ENCODE measurements around the gene RTP5. TPM values are rescaled to one million over a fixed set of nuclear protein-coding genes. Genes with fewer than 3 reads are reported as not detected.

The RTP5 gene
- total RNA-seq, 1 experiment from 2014 or later: not detected

DNA sequence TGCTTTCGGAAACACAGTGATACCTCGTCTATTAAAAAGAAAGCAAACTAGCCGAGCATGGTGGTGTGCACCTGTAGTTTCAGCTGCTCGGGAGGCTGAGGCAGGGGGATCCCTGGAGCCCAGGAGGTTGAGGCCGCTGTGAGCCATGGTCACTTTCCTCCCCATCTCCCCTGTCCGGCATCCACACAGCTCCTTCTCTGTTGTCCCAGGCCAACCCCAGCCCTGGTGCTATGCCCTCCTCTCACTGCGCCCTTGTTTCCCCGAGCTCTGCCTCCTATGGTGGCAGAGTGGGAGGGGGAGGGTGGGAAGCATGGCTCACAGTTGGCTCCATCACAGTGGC lies 15.4 kb downstream of the RTP5 start:
- no peak overlapping the region for H3T11ph ChIP-seq (ENCODE audit: low read length)

More for the DNA sequence above, 15.4 kb downstream of the RTP5 start:
- Histone ChIP-seq H2BK20ac (ENCODE audit: low read depth, low read length, poor library complexity, severe bottlenecking) (no peak overlapping the region), H2AK5ac (ENCODE audit: insufficient read length, low read length) (no peak overlapping the region), H4K91ac (ENCODE audit: insufficient read length, low read depth, low read length) (no peak overlapping the region), H3K23me2 (ENCODE audit: insufficient read length, low read depth, low read length, poor library complexity, severe bottlenecking) (no peaks in the 10 kb centered on the region), H3K56ac (ENCODE audit: insufficient read length, low read depth, low read length) (no peak overlapping the region), H3K23ac (ENCODE audit: insufficient read length, low read depth, low read length) (no peak overlapping the region), H3K79me2 (ENCODE audit: insufficient read depth, low read length) (no peaks in the 10 kb centered on the region), H3K27ac (ENCODE audit: insufficient read length, low read depth, low read length) (no peak overlapping the region), H3K27me3 (ENCODE audit: insufficient read depth, low read length) (no peaks in the 10 kb centered on the region), H3K18ac (ENCODE audit: insufficient read length, low read depth, low read length) (no peak overlapping the region), H2BK12ac (ENCODE audit: insufficient read length, low read depth, low read length) (no peak overlapping the region), H4K20me1 (ENCODE audit: control insufficient read depth, insufficient read depth, insufficient read length) (no peaks in the 10 kb centered on the region), H2BK5ac (ENCODE audit: insufficient read length, low read length) (no peak overlapping the region), H2BK120ac (ENCODE audit: low read depth, low read length, poor library complexity, severe bottlenecking) (no peak overlapping the region), H3K14ac (ENCODE audit: insufficient read depth, low read length) (no peak overlapping the region), H3K4me2 (ENCODE audit: insufficient read depth, insufficient read length, low read length) (no peak overlapping the region), H4K5ac (ENCODE audit: insufficient read length, low read depth, low read length) (no peak overlapping the region), H3K9me3 (ENCODE audit: control insufficient read depth, low read depth, low read length) (no peaks in the 10 kb centered on the region), H3K4me1 (ENCODE audit: insufficient read depth, low read length) (peaks cover 3% of the 10 kb centered on the region; the same call in 1 of the 2 replicates), H3K4ac (ENCODE audit: low read depth, low read length) (no peak overlapping the region), H3K79me1 (ENCODE audit: insufficient read depth, low read depth, low read length, poor library complexity, severe bottlenecking) (no peaks in the 10 kb centered on the region), H2BK15ac (ENCODE audit: low read depth, low read length) (no peak overlapping the region), H3K9ac (ENCODE audit: extremely low read depth, insufficient read length, low read length) (no peak overlapping the region), H4K8ac (replicated peaks; ENCODE audit: insufficient read length, low read depth, low read length) (no peak overlapping the region), H2AFZ (ENCODE audit: low read length) (no peak overlapping the region)
- H3K36me3 Mint-ChIP-seq (ENCODE audit: insufficient read depth in 1 of 3, low read depth in 3 of 3): peaks cover 2 to 19% (median 6%) of the 10 kb centered on the region in 3 experiments; a peak in 6 of 7 replicates
- WGBS (ENCODE audit: extremely low coverage, insufficient read length, low lambda C conversion rate): no CpG with 5 or more reads among the region's 8 CpGs
- H3K27me3 Mint-ChIP-seq (ENCODE audit: low read depth): no peaks in the 10 kb centered on the region; the same call in 1 of the 2 replicates
- TF ChIP-seq, protein P1, sequence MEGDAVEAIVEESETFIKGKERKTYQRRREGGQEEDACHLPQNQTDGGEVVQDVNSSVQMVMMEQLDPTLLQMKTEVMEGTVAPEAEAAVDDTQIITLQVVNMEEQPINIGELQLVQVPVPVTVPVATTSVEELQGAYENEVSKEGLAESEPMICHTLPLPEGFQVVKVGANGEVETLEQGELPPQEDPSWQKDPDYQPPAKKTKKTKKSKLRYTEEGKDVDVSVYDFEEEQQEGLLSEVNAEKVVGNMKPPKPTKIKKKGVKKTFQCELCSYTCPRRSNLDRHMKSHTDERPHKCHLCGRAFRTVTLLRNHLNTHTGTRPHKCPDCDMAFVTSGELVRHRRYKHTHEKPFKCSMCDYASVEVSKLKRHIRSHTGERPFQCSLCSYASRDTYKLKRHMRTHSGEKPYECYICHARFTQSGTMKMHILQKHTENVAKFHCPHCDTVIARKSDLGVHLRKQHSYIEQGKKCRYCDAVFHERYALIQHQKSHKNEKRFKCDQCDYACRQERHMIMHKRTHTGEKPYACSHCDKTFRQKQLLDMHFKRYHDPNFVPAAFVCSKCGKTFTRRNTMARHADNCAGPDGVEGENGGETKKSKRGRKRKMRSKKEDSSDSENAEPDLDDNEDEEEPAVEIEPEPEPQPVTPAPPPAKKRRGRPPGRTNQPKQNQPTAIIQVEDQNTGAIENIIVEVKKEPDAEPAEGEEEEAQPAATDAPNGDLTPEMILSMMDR (conservative IDR thresholded peaks at IDR 0.05): no peak
- DNase-seq: no peak
- H3K27ac Mint-ChIP-seq: no peak overlapping the region; a peak in 1 of 7 replicates
- H3K4me3 Mint-ChIP-seq: no peak overlapping the region
- peaks cover 14% of the 10 kb centered on the region in 2 experiments for H3K9me3 Mint-ChIP-seq
- H3K4me1 Mint-ChIP-seq: peaks cover 40 to 52% of the 10 kb centered on the region in 2 experiments

Data from H9 (cell line).